Forelimb muscle (tissue), 1 donor: ENCODE measurements around the gene PAXIP1. TPM values are rescaled to one million over a fixed set of nuclear protein-coding genes. Genes with fewer than 3 reads are reported as not detected.

Experiments used
- DNase-seq: peaks from one replicate; pipeline ENCODE4 v3.0.0-alpha.2; 2013; ENCODE audit warnings: low read depth
- polyA plus RNA-seq: library from polyadenylated mRNA; unstranded; fragments of 120-200 nt; gene quantifications from one replicate; pipeline ENCODE4 v1.2.1, GENCODE V29; 2013; ENCODE audit not compliant: insufficient read length

PAXIP1 gene
- polyA plus RNA-seq, 1 donor = 11.4 TPM

- no peak for DNase-seq
These were observed 6.2 kb downstream of the PAXIP1 start for GRCh38 chr7:154996756-154997155.

DNA sequence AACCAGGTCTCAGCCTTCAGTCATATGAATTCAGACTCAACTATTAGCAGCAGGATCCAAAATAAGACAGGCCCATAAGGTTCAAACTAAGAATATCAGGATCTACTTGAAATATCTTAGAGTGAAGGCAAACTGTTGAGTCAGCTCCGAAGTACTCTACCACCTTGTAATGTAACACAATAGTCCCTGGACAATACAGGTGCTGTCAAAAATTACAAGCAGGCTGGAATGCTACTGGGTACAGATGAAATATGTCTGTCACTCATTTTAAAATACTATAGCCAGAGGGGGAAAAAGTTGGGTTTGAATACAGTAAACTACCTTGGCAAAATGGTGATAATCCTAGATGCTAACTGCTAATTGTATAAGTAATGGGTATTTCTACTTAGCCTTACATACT lies 6.8 kb downstream of the PAXIP1 start:
- no peak for DNase-seq

GRCh38 chr7:154994996-154995395 lies 7.9 kb downstream of the PAXIP1 start:
- no peak for DNase-seq

GRCh38 chr7:154990964-154991540 lies 11.9 kb downstream of the PAXIP1 start:
- DNase-seq = no peak

GRCh38 chr7:154987571-154987970 lies 15.4 kb downstream of the PAXIP1 start:
- DNase-seq = no peak

DNA sequence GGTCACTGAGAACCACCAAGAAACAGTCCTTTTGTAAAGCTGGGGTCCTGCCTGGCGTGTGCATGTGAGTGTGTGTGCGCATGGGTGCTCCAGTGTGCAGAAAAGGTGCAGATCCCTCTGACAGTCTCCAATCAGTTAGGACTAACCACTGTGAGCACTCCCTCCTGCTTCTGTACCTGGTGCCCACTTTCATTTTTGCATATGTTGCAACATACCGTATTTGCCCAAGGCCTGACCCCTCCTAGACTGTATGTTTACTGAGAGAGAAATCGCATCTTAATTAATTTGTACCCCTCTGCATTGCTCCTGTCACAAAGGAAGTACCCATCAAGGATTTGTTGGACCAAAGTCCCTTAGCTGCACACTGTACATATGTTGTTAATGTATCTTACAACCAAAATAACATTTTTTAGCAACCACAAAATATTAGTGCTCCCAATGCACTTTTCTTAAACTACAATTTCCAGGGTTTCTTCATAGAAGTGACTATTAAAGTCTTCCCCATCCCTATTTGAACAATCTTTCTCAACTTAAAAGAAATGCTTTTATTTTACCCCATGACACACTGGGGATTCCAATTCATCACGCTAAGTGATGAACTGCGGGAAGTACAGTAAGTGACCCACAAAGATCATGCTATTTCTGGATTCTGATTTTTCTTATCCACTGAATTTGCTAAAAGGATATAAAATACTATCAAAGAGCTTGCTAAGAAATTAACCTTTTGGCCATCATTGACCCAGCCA lies 16.6 kb downstream of the PAXIP1 start:
- no peak for DNase-seq

DNA sequence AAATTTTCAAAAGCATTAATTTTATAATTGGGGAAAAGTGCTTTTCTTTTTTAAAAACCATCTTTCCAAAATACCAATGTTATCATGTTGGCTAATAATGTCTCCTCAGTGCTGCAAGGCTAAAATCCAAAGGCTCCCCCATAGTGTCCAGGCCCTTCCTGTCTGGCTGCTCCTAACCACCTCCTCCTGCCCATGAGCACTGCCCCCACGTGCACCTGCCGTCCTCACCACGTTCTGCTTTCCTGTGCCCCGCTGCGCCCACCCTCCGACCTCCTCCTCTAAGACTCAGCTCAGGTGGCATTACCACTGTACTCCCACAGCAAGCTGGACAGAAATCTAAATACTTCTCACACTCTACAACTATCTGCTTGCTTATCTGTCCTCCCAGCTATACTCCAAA lies 17.7 kb downstream of the PAXIP1 start:
- DNase-seq = no peak

GRCh38 chr7:154984601-154985188 lies 18.2 kb downstream of the PAXIP1 start:
- no peak for DNase-seq

- DNase-seq = no peak
These were observed 24.9 kb downstream of the PAXIP1 start for GRCh38 chr7:154978017-154978416.

DNA sequence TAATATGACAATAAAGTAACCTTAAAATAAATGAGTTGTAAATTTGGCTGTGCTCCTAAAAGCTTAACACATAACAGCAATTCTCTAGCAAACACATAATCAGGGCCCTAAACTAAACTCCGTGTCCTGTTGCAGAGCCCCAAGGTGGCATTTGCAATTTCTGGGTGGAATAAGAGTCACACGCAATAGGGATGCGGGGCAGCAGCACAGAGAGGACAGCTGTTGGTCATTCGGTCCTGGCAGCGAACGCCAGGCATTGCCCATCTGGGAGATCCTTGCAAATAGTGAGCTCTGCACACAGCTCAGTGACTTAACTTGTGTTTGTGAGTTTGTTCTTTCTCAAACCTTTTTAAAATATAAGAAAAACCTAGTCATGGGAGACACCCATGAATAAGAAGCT lies 25.7 kb downstream of the PAXIP1 start:
- no peak for DNase-seq

DNA sequence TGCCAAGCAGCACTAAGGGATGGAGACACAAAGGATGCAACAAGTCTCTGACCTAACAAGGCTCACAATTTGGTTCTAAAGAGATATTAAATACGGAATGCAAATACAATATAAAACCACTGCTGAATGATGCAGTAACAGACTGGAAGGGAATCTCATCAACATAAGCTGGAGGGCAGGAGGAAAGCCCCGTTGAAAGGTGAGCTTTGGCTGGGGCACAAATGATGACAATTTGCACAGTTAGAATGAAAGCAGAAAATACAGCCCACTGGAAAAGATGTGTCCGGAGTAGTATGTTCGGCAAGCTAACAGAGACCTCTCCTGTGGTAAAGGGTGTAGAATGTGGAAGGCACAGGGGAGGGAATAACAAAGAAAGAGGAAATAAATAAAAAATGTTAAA lies 26.1 kb downstream of the PAXIP1 start:
- DNase-seq = no peak

DNA sequence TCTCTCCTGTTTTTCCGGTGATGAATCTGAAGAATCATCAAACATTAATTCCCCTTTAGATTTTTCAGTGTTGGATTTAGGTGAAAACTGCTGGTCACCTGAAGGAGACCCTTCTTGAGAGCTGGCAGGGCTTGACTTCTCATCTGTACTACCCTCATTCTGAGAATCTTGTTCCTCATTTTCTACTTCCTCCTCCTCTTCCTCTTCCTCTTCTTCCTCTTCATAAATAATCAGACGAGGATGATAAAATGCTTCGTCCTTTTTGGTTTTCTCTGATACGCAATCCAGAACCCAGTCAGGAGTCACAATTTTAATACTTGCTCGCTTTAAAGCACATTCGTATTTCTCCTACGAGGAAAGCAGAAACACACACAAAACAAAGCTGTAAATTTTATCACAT lies 26.9 kb downstream of the PAXIP1 start:
- no peak for DNase-seq

DNA sequence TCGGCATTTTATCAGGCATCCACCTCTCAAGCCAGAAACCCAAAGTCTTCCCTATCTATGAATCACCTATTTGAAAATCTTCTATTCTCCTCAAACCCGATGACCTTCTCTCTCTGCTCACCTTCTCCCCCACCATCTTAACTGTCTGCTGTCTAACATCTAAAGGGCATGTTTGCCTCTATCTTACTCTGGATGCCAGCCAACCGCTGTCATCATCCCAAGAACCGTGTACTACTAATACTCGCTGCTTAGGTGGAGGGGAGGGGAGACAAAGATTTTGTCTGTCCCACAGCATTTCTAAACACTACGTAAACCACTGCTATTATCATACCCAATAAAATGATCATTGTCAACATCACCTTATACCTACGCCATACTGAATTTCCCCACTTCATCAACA lies 29.5 kb downstream of the PAXIP1 start:
- no peak for DNase-seq

DNA sequence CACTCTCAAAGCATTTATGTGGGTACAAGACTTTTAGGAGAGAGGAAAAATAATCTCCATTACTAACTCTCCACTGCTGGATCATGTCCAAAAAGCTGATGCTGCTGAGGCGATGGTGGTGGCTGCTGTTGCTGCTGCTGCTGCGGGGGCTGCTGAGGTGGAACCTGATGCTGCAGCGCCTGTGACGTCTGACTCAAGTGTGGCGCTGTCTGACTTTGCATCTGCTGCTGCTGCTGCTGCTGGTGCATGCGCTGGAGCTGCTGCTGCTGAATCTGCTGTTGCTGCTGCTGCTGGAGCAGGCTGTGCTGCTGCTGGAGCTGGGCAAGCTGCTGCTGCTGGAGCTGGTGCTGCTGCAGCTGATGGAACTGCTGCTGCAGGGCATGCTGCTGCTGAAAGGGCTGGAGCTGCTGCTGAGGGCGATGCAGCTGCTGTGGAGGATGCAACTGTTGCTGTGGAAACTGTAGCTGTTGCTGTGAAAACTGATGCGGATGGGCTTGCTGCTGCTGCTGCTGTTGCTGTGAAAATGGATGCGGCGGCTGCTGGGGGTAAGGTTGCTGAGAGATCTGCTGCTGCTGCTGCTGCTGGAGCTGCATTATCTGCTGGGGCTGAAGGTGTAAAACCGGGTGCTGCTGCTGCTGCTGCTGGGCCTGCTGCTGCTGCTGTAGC lies 34.5 kb downstream of the PAXIP1 start:
- DNase-seq = no peak

- no peak for DNase-seq
These were observed 35.4 kb downstream of the PAXIP1 start for GRCh38 chr7:154967401-154967955.

DNA sequence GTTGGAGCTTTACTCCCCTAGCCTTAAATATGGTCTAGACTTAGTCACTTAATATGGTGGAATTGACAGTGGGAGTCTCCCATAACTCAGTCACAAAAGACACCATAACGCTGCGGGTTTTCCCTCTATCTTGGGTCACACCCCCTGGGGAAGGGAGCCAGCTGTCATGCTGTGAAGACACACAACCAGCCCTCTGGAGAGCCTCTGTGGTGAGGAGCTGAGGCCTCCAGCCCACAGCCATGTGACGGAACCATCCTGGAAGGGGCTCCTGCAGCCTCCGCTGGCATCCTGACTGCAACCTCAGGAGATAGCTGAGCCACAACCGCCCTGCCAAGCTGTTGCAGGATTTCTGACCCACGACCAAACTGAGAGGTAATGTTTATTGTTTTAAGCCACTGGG lies 37.9 kb downstream of the PAXIP1 start:
- no peak for DNase-seq

GRCh38 chr7:154960063-154960790 lies 42.7 kb downstream of the PAXIP1 start:
- DNase-seq = no peak

GRCh38 chr7:154956427-154956826 lies 46.5 kb downstream of the PAXIP1 start:
- DNase-seq = no peak

- no peak for DNase-seq
These were observed 49.8 kb downstream of the PAXIP1 start for GRCh38 chr7:154953006-154953684.

DNA sequence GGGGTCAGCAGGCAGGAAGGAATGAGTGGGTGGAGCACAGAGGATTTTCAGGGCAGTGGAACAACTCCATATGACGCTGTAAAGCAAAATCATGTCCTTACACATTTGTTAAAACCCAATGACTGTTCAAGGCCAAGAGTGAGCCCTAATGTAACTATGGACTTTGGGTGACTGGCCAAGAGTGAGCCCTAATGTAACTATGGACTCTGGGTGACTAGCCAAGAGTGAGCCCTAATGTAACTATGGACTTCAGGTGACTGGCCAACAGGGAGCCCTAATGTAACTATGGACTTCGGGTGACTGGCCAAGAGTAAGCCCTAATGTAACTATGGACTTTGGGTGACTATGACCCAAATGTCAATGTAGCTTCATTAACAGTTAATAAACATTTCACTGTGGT lies 52.0 kb downstream of the PAXIP1 start:
- DNase-seq = no peak

GRCh38 chr7:154947604-154948003 lies 55.3 kb downstream of the PAXIP1 start:
- no peak for DNase-seq
